ENCODE measurements around the gene GAK. TPM values are rescaled to one million over a fixed set of nuclear protein-coding genes. Genes with fewer than 3 reads are reported as not detected.
A peak's percentile ranks its signal among the peaks of the same experiment; 100 is the strongest.
"Not testable (repeated sequence)": the region's sequence is repeated elsewhere in the genome, so short reads cannot be mapped to it uniquely, and the experiment has no call there.

The GAK gene
- total RNA-seq, 3 donors from 2014 or later: 140 to 161 (median 148) TPM

- Mint-ChIP-seq H3K4me1 (ENCODE audit: low read depth) (peaks cover 62% of the 10 kb centered on the region), H3K9me3 (no peaks in the 10 kb centered on the region), H3K27me3 (ENCODE audit: low read depth) (no peaks in the 10 kb centered on the region), H3K4me3 (peak overlapping the region; percentile 95), H3K36me3 (ENCODE audit: insufficient read depth) (peaks cover 4% of the 10 kb centered on the region)
- no peak for DNase-seq
- no peak for ATAC-seq
Observed at GRCh38 chr4:930028-930551, 2.0 kb downstream of the GAK start.

DNA sequence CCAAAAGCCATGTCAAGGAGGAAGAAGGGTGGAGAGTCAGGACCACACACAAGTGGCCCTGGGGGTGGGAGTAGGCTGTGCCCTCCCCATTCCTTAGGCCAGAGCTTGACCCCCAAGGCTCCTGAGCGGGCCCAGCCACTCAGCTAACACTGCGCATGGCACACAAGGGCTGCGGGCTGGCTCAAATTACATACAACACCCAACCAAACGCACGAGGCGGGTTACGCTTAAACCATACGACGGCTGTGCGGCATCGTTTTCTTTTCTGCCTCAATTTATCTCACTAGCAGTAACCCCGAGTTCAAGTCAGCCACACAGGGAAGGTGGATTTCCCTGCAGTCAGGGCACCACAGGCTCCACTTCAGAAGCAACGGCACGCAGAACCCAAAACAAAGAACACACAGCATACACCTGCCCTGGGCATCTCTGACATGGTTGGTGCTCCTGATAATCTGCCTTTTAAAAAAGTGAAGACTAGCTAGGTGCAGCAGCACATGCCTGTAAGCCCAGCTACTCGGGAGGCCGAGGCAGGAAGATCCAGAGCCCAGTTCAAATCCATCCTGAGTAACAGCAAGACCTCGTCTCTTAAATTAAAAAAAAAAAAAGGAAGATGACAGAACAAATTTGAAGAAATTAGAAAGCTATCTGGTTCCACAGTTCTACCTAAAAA is 2.9 kb downstream of the GAK start:
- Mint-ChIP-seq H3K9me3 (no peaks in the 10 kb centered on the region), H3K36me3 (ENCODE audit: insufficient read depth) (peaks cover 6% of the 10 kb centered on the region), H3K4me3 (no peak overlapping the region), H3K27me3 (ENCODE audit: low read depth) (no peaks in the 10 kb centered on the region), H3K4me1 (ENCODE audit: low read depth) (peaks cover 65% of the 10 kb centered on the region)
- ATAC-seq: no peak
- DNase-seq: no peak

- not testable (repeated sequence) for ATAC-seq; DNase-seq; H3K4me3 Mint-ChIP-seq; H3K9me3 Mint-ChIP-seq; H3K27me3 Mint-ChIP-seq (ENCODE audit: low read depth)
- peaks cover 10% of the 10 kb centered on the region for H3K36me3 Mint-ChIP-seq (ENCODE audit: insufficient read depth)
- peaks cover 67% of the 10 kb centered on the region for H3K4me1 Mint-ChIP-seq (ENCODE audit: low read depth)
Observed at GRCh38 chr4:927566-927965, 4.5 kb downstream of the GAK start.

DNA sequence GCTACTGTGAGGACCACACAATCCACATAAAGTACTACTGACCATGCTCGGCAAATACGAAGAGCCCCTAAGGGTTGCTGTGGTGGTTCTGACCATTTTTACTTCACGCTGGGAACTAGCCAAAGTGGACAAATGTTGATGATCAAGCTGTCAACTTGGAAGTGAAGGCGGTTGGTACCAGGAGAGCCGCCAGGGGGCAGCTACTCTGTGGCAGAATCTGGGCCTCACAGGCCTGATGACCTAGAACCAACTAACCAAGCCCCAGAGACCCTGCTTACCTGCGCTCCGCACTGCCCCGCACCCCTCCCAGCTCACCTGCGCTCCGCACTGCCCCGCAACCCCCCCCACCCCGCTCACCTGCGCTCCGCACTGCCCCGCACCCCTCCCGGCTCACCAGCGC is 5.6 kb downstream of the GAK start:
- Mint-ChIP-seq H3K27me3 (ENCODE audit: low read depth) (no peaks in the 10 kb centered on the region), H3K4me3 (no peak overlapping the region), H3K4me1 (ENCODE audit: low read depth) (peaks cover 73% of the 10 kb centered on the region), H3K9me3 (no peaks in the 10 kb centered on the region), H3K36me3 (ENCODE audit: insufficient read depth) (peaks cover 15% of the 10 kb centered on the region)
- no peak for ATAC-seq
- no peak for DNase-seq

- Mint-ChIP-seq H3K27me3 (ENCODE audit: low read depth) (no peaks in the 10 kb centered on the region), H3K36me3 (ENCODE audit: insufficient read depth) (peaks cover 15% of the 10 kb centered on the region), H3K4me1 (ENCODE audit: low read depth) (peaks cover 74% of the 10 kb centered on the region), H3K4me3 (no peak overlapping the region), H3K9me3 (no peaks in the 10 kb centered on the region)
- ATAC-seq (no peak), DNase-seq (no peak)
Observed at GRCh38 chr4:925771-926500, 6.2 kb downstream of the GAK start.

DNA sequence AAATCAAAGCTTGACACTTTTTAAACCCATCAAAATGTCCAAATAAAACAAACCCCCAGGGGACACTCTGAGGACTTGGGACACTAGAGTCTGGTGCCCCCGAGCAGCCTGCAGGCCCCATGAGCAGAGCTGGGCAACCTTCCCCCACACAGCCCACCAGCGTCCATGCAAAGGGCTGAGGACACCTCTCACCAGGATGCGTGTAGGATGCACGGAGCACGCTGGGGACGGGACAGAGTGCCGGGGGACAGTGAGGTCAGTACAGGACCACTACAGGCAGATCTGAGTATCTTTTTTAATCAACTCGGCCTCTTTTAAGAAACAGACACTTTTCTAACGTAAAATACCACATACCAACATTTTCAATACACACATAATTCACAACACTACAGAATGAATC is 6.9 kb downstream of the GAK start:
- ATAC-seq (no peak), DNase-seq (no peak)
- no peaks in the 10 kb centered on the region for H3K9me3 Mint-ChIP-seq
- no peak overlapping the region for H3K4me3 Mint-ChIP-seq
- no peaks in the 10 kb centered on the region for H3K27me3 Mint-ChIP-seq (ENCODE audit: low read depth)
- peaks cover 67% of the 10 kb centered on the region for H3K4me1 Mint-ChIP-seq (ENCODE audit: low read depth)
- H3K36me3 Mint-ChIP-seq (ENCODE audit: insufficient read depth): peaks cover 16% of the 10 kb centered on the region

GRCh38 chr4:924107-925096 is 7.7 kb downstream of the GAK start:
- ATAC-seq (peak; percentile 71 to 73), DNase-seq (no peak)
- peaks cover 69% of the 10 kb centered on the region for H3K4me1 Mint-ChIP-seq (ENCODE audit: low read depth)
- H3K36me3 Mint-ChIP-seq (ENCODE audit: insufficient read depth): peaks cover 21% of the 10 kb centered on the region
- H3K27me3 Mint-ChIP-seq (ENCODE audit: low read depth): no peaks in the 10 kb centered on the region
- no peak overlapping the region for H3K4me3 Mint-ChIP-seq
- no peaks in the 10 kb centered on the region for H3K9me3 Mint-ChIP-seq

GRCh38 chr4:921830-922331 is 10.2 kb downstream of the GAK start:
- H3K9me3 Mint-ChIP-seq: peaks cover 4% of the 10 kb centered on the region
- peak; percentile 63 for ATAC-seq
- peaks cover 28% of the 10 kb centered on the region for H3K36me3 Mint-ChIP-seq (ENCODE audit: insufficient read depth)
- no peaks in the 10 kb centered on the region for H3K27me3 Mint-ChIP-seq (ENCODE audit: low read depth)
- H3K4me1 Mint-ChIP-seq (ENCODE audit: low read depth): peaks cover 72% of the 10 kb centered on the region
- no peak overlapping the region for H3K4me3 Mint-ChIP-seq
- no peak for DNase-seq

- not testable (repeated sequence) for H3K27me3 Mint-ChIP-seq (ENCODE audit: low read depth); ATAC-seq; DNase-seq; H3K9me3 Mint-ChIP-seq; H3K4me3 Mint-ChIP-seq
- peaks cover 21% of the 10 kb centered on the region for H3K36me3 Mint-ChIP-seq (ENCODE audit: insufficient read depth)
- peaks cover 71% of the 10 kb centered on the region for H3K4me1 Mint-ChIP-seq (ENCODE audit: low read depth)
Observed at GRCh38 chr4:919004-919680, 13.0 kb downstream of the GAK start.

- ATAC-seq, H3K9me3 Mint-ChIP-seq: not testable (repeated sequence)
- H3K36me3 Mint-ChIP-seq (ENCODE audit: insufficient read depth): peaks cover 21% of the 10 kb centered on the region
Observed at GRCh38 chr4:918591-918990, 13.5 kb downstream of the GAK start.

GRCh38 chr4:917992-918391 is 14.1 kb downstream of the GAK start:
- DNase-seq (no peak), ATAC-seq (no peak)
- H3K4me3 Mint-ChIP-seq: no peak overlapping the region
- peaks cover 4% of the 10 kb centered on the region for H3K9me3 Mint-ChIP-seq
- H3K4me1 Mint-ChIP-seq (ENCODE audit: low read depth): peaks cover 64% of the 10 kb centered on the region
- H3K27me3 Mint-ChIP-seq (ENCODE audit: low read depth): no peaks in the 10 kb centered on the region
- H3K36me3 Mint-ChIP-seq (ENCODE audit: insufficient read depth): peaks cover 21% of the 10 kb centered on the region

More at GRCh38 chr4:918591-918990, 13.5 kb downstream of the GAK start:
- H3K4me3 Mint-ChIP-seq; DNase-seq; H3K27me3 Mint-ChIP-seq (ENCODE audit: low read depth): not testable (repeated sequence)
- H3K4me1 Mint-ChIP-seq (ENCODE audit: low read depth): peaks cover 68% of the 10 kb centered on the region

DNA sequence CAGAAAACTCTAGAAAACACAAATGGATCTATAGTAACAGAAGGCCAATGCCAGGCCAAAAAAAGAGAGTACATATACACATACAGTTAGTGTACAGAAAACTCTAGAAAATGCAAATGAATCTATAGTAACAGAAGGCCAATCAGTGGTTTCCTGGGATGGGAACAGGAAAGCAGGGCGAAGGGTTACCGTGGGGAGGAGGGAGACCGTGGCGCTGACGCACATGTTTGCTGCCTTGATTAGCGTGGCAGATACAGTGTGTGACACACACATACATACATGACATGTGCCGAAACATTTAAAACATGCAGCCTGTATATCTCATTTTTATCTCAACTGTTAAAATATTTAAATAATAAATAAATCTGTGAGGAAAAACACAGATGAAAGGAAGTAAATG is 14.7 kb downstream of the GAK start:
- H3K27me3 Mint-ChIP-seq (ENCODE audit: low read depth): no peaks in the 10 kb centered on the region
- no peak overlapping the region for H3K4me3 Mint-ChIP-seq
- ATAC-seq (no peak), DNase-seq (no peak)
- peaks cover 4% of the 10 kb centered on the region for H3K9me3 Mint-ChIP-seq
- peaks cover 21% of the 10 kb centered on the region for H3K36me3 Mint-ChIP-seq (ENCODE audit: insufficient read depth)
- peaks cover 58% of the 10 kb centered on the region for H3K4me1 Mint-ChIP-seq (ENCODE audit: low read depth)

DNA sequence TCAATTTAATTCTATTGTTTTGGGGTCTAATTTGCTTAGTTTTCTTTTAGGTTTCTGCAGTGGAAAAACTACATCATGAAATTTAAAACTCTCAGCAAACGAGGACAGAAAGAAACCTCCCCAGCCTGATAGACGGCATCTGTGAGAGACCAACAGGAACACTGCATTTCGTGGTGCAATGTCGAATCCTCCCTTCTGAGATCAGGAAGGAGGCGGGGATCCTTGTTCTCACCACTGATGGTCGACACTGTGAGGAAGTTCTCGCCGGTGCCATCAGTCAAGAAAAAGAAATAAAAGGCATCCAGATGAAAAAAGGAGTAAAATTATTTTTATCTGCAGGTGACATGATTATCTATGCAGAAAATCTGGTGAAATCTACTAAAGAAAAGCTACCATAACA is 16.5 kb downstream of the GAK start:
- peak overlapping the region; percentile 66 for H3K4me3 Mint-ChIP-seq
- peak in 1 of 2 donors; percentile 67 for ATAC-seq

More for the DNA sequence above, 16.5 kb downstream of the GAK start:
- Mint-ChIP-seq H3K27me3 (ENCODE audit: low read depth) (no peaks in the 10 kb centered on the region), H3K9me3 (peaks cover 4% of the 10 kb centered on the region), H3K36me3 (ENCODE audit: insufficient read depth) (peaks cover 27% of the 10 kb centered on the region), H3K4me1 (ENCODE audit: low read depth) (peaks cover 46% of the 10 kb centered on the region)
- DNase-seq: no peak

Measured in activated T-cell treated with anti-CD3 and anti-CD28 coated beads, Interleukin-2, amount 50 U/mL, for 4 hours (primary cell).